SIG-M5 (cell line): Measurements from ENCODE around the gene NPHP4.

ENCODE experiments used
- DNase-seq: peaks from one replicate; lab custom pipeline; 2025; lab: John Stamatoyannopoulos, UW

The NPHP4 gene

GRCh38 chr1:5992026-5992813 lies at the start of gene NPHP4:
Gene NPHP4 (minus strand): TSS chr1:5992425. CDS start chr1:5986289, 6,136 bp downstream.
- peak; percentile 95 for DNase-seq

DNA sequence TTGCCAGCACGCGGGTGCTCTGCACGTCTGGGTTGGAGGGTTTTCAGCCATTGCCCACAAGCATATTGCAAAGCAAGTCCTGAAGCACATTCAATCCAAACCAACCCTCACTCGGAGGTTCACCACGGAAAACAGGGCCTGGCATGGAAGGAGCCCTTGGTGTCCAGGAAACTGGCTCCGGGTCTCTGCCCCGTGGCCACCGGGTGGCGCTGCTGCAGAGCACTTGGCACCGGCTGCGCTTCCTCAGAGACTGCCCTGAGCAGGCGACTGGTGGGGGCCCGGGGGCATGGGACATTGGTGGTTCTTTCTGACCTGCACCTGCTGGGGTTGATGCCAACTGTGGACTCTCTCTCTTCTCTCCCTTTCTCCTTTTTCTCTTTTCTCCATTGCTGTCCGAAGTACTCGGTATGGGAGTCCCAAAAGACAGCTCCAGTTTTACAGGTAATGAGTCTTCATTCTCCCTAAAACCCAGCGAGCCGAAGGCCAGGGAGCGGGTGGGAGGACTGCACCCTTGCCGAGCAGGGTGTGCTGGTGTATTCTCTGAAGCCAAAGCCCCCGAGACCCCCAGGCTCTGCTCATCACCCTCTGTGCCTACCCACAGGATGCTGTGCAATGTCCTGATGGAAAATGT lies 49.3 kb upstream of the NPHP4 start:
- no peak for DNase-seq

DNA sequence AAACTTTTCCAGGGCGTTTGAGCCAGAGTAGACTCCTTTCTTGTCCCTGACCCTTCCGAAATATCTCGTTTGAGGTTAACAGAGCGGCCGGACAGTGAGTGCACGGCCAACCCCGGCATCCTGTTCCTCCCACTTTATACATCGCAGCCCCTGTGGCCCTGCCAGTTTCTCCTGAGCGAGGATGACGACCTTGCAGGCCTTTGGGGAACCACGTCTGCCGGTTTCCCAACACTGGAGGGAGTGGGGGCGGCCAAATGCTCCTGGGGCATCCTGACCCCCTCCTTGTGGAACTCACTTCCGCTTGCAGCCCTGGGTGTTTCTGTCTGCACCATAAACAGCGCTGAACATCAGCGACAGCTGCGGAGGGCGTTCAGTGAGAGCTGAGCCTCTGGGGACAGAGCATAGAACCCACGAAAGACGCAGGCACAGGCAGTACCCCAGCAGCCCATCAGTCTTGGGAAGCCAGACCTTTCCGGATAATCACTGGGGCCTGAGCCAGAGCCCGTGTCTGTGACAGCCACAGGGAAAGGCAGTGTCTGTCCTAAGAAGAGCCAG lies 48.7 kb upstream of the NPHP4 start:
- no peak for DNase-seq

GRCh38 chr1:6040444-6040843 lies 48.2 kb upstream of the NPHP4 start:
- no peak for DNase-seq

- no peak for DNase-seq
These were observed 46.8 kb upstream of the NPHP4 start for GRCh38 chr1:6039031-6039430.

DNA sequence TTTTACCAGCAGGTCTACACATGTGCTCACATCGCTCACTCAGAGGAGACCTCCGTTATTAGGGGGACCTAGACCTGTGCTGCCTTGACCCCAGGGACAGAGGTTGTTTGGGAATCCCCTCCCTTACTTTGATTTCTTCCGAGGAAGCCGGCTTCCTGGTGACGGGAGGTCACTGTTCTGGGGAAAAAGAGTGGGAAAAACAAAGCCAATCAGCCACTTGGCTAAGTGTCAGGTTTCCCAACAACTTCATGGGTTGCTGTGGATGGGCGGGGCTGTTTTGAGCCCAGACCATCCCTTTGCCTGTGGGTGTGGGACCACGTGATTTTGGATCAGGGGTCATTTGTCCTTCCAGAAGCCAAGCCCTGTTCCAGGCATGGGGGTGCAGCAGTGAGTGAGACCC lies 46.4 kb upstream of the NPHP4 start:
- DNase-seq: no peak

DNA sequence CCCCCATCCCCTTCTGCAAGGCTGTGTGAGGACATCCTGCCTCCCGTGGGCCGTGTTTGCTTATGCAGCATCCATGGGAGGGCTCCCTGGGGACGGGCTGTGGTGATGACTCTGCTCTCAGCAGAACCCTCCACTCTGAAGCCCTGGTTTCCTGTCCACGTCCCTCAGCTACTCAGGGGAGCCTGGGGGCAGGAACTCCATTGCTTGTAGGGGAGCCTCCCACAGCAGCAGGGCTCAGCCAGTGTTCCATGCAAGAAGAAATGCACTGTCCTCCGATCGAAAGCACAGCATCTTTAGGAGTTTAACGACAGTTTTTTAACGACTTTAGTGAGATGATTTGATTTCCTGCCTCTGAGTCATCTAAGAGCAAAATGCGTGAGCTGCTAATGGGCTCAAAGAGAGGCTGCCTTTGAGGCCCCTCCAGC lies 45.1 kb upstream of the NPHP4 start:
- no peak for DNase-seq

GRCh38 chr1:6035719-6036118 lies 43.5 kb upstream of the NPHP4 start:
- no peak for DNase-seq

GRCh38 chr1:6035303-6035702 lies 43.1 kb upstream of the NPHP4 start:
- DNase-seq: no peak

GRCh38 chr1:6034750-6035096 lies 42.5 kb upstream of the NPHP4 start:
- DNase-seq: no peak

GRCh38 chr1:6033986-6034749 lies 41.9 kb upstream of the NPHP4 start:
- no peak for DNase-seq

GRCh38 chr1:6033124-6033523 lies 40.9 kb upstream of the NPHP4 start:
- no peak for DNase-seq

DNA sequence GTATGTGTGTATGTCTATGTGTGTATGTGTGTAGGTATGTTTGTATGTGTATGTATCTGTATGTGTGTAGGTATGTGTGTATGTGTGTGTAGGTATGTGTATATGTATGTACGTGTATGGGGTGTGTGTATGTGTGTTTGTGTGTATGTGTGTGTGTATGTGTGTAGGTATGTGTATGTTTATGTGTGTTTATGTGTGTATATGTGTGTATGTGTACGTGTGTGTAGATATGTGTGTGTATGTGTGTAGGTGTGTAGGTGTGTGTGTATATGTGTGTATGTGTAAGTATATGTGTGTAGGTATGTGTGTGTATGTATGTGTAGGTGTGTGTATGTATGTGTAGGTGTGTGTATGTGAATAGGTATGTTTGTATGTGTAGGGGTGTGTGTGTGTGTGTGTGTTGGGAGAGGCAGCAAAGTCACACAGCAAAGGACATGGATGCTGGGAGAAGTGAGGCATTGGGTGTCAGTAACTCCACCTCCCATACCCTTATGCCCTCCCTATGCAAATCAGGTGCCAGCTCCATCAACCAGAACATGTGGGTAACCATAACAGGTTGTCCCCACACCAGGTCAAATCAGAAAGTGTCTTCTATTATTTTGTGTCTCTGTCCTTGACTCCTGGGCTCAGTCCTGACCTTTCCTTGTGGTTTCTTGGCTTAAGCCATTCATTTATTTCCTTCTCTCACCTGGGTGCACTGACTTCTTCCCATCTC lies 38.5 kb upstream of the NPHP4 start:
- no peak for DNase-seq

DNA sequence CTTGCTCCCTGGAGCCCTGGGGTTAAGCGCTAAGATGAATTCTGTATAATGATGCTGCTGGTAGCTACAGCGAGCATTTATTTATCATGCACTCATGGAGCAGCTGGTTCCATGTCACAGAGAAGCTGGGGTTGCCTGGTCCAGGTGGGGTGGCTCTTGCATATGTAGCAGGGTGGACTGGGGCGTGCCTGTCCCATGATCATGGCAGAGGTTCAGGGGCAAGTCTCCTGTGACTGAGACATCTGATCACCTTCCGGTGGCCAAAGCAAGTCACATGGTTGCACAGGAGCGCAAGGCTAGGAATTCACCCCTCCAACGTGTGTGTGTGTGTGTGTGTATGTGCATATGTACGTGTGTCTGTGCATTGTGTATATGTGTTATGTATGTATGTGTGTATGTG lies 37.9 kb upstream of the NPHP4 start:
- DNase-seq: no peak

- no peak for DNase-seq
These were observed 37.1 kb upstream of the NPHP4 start for GRCh38 chr1:6029351-6029750.

- peak; percentile 78 for DNase-seq
These were observed 36.0 kb upstream of the NPHP4 start for GRCh38 chr1:6028042-6028850.

GRCh38 chr1:6027591-6027990 lies 35.4 kb upstream of the NPHP4 start:
- no peak for DNase-seq

DNA sequence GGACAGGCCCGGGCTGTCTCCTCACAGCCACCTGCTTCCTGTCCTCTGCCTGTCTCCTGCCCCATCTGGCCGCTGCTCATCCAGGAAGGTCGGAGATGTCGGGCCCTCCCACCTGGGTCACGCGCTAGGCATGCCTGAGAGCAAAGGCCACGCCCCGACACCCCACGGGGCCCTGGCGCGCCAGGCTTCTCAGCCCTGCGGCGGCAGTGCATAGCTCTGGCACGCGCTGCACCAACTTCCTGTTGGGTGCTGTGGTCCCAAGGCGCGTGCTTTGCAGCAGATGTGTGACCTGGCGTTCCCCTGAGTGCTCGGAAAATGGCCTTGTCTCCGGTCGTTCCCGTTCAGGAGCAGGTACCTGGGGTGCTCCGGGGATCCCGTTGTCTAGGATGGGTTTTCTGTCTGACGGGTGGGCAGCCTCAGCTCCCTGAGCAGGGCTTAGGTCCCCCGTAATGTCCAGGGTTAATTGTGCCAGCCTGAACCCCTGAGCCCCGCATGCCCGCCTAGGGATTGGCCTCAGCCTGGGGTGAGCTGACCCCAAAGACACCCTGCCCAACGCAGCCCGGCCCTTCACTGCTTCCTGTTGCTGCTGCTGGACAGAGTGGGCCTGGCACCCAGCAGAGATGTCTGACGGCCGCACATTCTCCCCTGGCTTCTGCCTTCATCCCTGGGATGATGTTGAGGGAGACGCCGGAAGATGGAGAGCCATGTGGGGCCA lies 34.0 kb upstream of the NPHP4 start:
- peak; percentile 78 for DNase-seq

- no peak for DNase-seq
These were observed 33.3 kb upstream of the NPHP4 start for GRCh38 chr1:6025269-6026094.

GRCh38 chr1:6024376-6024775 lies 32.2 kb upstream of the NPHP4 start:
- DNase-seq: no peak
